A549 (cell line): Measurements from ENCODE around the gene GGACT. TPM values are rescaled to one million over a fixed set of nuclear protein-coding genes. Genes with fewer than 3 reads are reported as not detected.

Source experiments
- ATAC-seq, 2 experiments: fragments of 200-7000 bp in 1 of 2; fragments of >200 bp in 1 of 2; cut with Nextera tagmentation in 1 of 2; cut with Tn5 transposase in 1 of 2; 3 replicates each; pipeline versions ENCODE4 v1.8.0 to v1.9.1; 2018 to 2020; ENCODE audit warnings: mild to moderate bottlenecking in 1 of 2, moderate library complexity in 1 of 2
- CTCF ChIA-PET: fragments of 300-600 bp; sonication (Branson Sonifier 250); formaldehyde crosslinking; extraction: SDS; loops from one replicate; lab custom pipeline; 2021; ENCODE audit warnings: antibody characterized with exemption, inconsistent platforms; lab: Yijun Ruan, JAX
- POLR2A ChIA-PET: fragments of 350-600 bp; formaldehyde crosslinking; extraction: SDS; loops from one replicate; lab custom pipeline; 2021; ENCODE audit warnings: antibody characterized with exemption, inconsistent platforms; lab: Yijun Ruan, JAX
- DNase-seq, 2 experiments: peaks; one replicate each; pipeline versions ENCODE4 v3.0.0 to v3.0.0-alpha.2; 2011 to 2016; ENCODE audit warnings: low read depth in 1 of 2, low spot score in 1 of 2
- FAIRE-seq: peaks from 2 replicates; lab custom pipeline; 2011; peaks lifted over from hg19 to GRCh38; lab: Jason Lieb, UNC
- H3K27ac ChIP-seq, 2 experiments: fragments of >200 bp; sonication (Bioruptor Twin); formaldehyde crosslinking; 3 replicates each; pipeline ENCODE4 v1.5.1; 2016 to 2017
- H3K4me1 ChIP-seq: fragments of >200 bp; sonication (Bioruptor Twin); formaldehyde crosslinking; 3 replicates; pipeline ENCODE4 v1.6.1; 2016
- H3K4me2 ChIP-seq: fragments of >200 bp; sonication (Bioruptor Twin); formaldehyde crosslinking; 3 replicates; pipeline ENCODE4 v1.6.1; 2016
- H3K4me3 ChIP-seq: fragments of >200 bp; sonication (Bioruptor Twin); formaldehyde crosslinking; 3 replicates; pipeline ENCODE4 v1.5.1; 2016
- H3K9me3 ChIP-seq: fragments of >200 bp; sonication (Bioruptor Twin); formaldehyde crosslinking; 3 replicates; pipeline ENCODE4 v1.6.1; 2016
- BCL3 ChIP-seq: fragments of >200 bp; sonication (Bioruptor Twin); formaldehyde crosslinking; IDR thresholded peaks from 3 replicates; pipeline ENCODE4 v1.6.1; 2016
- CBX8 ChIP-seq: fragments of 200-600 bp; sonication (generic); IDR thresholded peaks from 2 replicates; pipeline ENCODE4 v1.6.1; 2016
- FOXS1 ChIP-seq: fragments of 250-450 bp; sonication (Bioruptor Pico); IDR thresholded peaks from 2 replicates; pipeline ENCODE4 v1.5.0; 2020; ENCODE audit warnings: mild to moderate bottlenecking, moderate library complexity
- MAZ ChIP-seq: fragments of 150-350 bp; IDR thresholded peaks from 2 replicates; pipeline ENCODE4 v1.6.1; 2014; ENCODE audit warnings: antibody characterized with exemption, low read depth, low read length, borderline replicate concordance
- TFCP2L1 ChIP-seq: fragments of 250-450 bp; sonication (Bioruptor Pico); IDR thresholded peaks from 2 replicates; pipeline ENCODE4 v1.5.0; 2021; ENCODE audit warnings: mild to moderate bottlenecking
- ZFP36 ChIP-seq: fragments of 450-650 bp; IDR thresholded peaks from 2 replicates; pipeline ENCODE4 v1.6.1; 2014; ENCODE audit warnings: borderline replicate concordance; ENCODE audit not compliant: partially characterized antibody
- ZNF302 ChIP-seq: fragments of 250-450 bp; sonication (Bioruptor Pico); IDR thresholded peaks from 2 replicates; pipeline ENCODE4 v1.9.0; 2021; ENCODE audit warnings: inconsistent platforms, mild to moderate bottlenecking, moderate library complexity
- WGBS: methylation state at CpG from one replicate; pipeline ENCODE4 v1.1.6; 2017; ENCODE audit errors: missing lambda C conversion rate; 5-methylcytosine and 5-hydroxymethylcytosine counted together
- polyA plus RNA-seq, 4 experiments: library from polyadenylated mRNA; depleted of rRNA in 3 of 4; stranded (reverse); fragments of >200 nt; fragmentation: RNase III in 1 of 4; extraction: RNeasy Plus Mini Kit Qiagen cat#74134 plus additional on column Dnase treatment in 1 of 4; gene quantifications; 2 replicates in 3 of 4; 3 replicates in 1 of 4; pipeline ENCODE4 v1.2.3, GENCODE V29; 2011 to 2017

Gene GGACT
- polyA plus RNA-seq, 2 of the 4 experiments (the other 2 are of a cell fraction) = 2.7 to 8.6 TPM

GRCh38 chr13:100480676-100481075 lies 107.9 kb downstream of the GGACT start:
- no peak for DNase-seq
- no peak for TF ChIP-seq TFCP2L1
- TF ChIP-seq CBX8 = no peak
- TF ChIP-seq ZNF302 (CRISPR knock-in tag) = no peak
- no peak for TF ChIP-seq ZFP36
- TF ChIP-seq BCL3 = no peak
- TF ChIP-seq MAZ = no peak
- no peak for TF ChIP-seq FOXS1 (CRISPR knock-in tag)
- ChIA-PET POLR2A (no interaction called here), CTCF (no interaction called here)
- no peaks in the 10 kb centered on the region for H3K4me1 ChIP-seq
- ATAC-seq = no peak
- H3K4me2 ChIP-seq = no peak overlapping the region
- H3K9me3 ChIP-seq = no peaks in the 10 kb centered on the region
- no peak for FAIRE-seq
- no peak overlapping the region for H3K4me3 ChIP-seq
- WGBS = 96% methylated on average over 9 of the region's 9 CpGs
- H3K27ac ChIP-seq = no peak overlapping the region

Other genes with a start within 250 kb of the GGACT start
- 17.5 and 19.2 TPM in 2 replicates for gene TMTC4, start 86.0 kb upstream of the GGACT start, polyA plus RNA-seq (2011; rRNA removed)
- gene TMTC4, start 86.0 kb upstream of the GGACT start, polyA plus RNA-seq (2017; fragmentation: RNase III; extraction: RNeasy Plus Mini Kit Qiagen cat#74134 plus additional on column Dnase treatment) = 10.7 to 15.6 TPM (median 13.8 TPM) in 3 replicates